ENCODE measurements around the gene SLC7A7.
"Not testable (repeated sequence)": the region's sequence is repeated elsewhere in the genome, so short reads cannot be mapped to it uniquely, and the experiment has no call there.

DNA sequence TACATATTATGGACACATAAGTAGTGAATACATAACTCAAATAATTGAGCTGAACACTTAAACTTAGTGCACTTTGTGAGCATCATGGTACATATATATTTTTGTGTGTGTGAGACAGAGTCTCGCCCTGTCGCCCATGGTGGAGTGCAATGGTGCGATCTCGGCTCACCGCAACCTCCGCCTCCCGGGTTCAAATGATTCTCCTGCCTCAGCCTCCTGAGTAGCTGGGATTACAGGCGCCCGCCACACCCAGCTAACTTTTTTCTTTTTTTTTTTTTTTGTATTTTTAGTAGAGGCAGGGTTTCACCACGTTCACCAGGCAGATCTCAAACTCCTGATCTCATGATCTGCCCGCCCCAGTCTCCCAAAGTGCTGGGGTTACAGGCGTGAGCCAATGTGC lies 36.9 kb upstream of the SLC7A7 start:
- TF ChIP-seq, protein P1, sequence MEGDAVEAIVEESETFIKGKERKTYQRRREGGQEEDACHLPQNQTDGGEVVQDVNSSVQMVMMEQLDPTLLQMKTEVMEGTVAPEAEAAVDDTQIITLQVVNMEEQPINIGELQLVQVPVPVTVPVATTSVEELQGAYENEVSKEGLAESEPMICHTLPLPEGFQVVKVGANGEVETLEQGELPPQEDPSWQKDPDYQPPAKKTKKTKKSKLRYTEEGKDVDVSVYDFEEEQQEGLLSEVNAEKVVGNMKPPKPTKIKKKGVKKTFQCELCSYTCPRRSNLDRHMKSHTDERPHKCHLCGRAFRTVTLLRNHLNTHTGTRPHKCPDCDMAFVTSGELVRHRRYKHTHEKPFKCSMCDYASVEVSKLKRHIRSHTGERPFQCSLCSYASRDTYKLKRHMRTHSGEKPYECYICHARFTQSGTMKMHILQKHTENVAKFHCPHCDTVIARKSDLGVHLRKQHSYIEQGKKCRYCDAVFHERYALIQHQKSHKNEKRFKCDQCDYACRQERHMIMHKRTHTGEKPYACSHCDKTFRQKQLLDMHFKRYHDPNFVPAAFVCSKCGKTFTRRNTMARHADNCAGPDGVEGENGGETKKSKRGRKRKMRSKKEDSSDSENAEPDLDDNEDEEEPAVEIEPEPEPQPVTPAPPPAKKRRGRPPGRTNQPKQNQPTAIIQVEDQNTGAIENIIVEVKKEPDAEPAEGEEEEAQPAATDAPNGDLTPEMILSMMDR (IDR thresholded peaks at IDR 0.05): not testable (repeated sequence)
- TF ChIP-seq POLR2A, POLR2AphosphoS5, EP300 (IDR thresholded peaks at IDR 0.05): not testable (repeated sequence)
